Ramos (cell line): ENCODE data around the gene LRFN2.

Experiments used
- in situ Hi-C: fragments of 300-500 bp; cut with MboI; formaldehyde crosslinking; loops from one replicate; pipeline ENCODE4 v1.14.3; 2022; ENCODE audit warnings: low sequenced_read_pairs; ENCODE audit not compliant: unreplicated experiment

LRFN2 gene

DNA sequence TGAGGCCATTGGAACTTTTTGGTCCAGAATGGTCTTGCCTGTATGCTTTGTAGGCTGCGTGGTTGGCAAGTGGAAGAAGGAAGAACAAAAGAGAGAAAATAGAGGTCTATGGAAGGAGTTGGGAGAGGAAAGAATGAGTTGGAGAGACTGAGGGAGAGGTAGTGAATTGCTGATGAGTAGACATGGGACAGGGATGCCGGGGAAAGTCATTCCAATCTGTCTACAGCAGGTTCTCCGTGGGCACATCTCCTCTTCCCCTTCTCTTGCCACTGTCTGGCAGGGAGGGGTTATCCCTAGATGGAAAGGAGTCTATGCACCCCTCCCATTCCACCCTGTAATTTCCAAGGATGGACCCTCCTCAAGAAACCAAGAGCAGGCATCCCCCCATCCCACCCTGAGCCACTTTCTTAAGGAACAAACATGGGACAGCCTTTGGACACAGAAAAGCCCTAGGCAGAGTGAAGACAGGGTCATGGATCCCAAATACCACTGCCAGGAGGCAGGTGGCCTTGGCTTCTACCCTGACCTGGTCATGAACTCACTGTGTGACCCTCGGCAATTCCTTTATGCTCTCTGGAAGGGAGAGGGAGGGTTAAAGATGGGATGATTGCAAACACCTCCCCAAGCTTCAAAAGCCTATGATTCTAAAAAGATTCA lies 196.9 kb downstream of the LRFN2 start:
- in situ Hi-C loops, result no loop called here

GRCh38 chr6:40389254-40389653 lies 197.9 kb downstream of the LRFN2 start:
- in situ Hi-C loops, result no loop called here

GRCh38 chr6:40387871-40388264 lies 199.3 kb downstream of the LRFN2 start:
- in situ Hi-C loops, result no loop called here

DNA sequence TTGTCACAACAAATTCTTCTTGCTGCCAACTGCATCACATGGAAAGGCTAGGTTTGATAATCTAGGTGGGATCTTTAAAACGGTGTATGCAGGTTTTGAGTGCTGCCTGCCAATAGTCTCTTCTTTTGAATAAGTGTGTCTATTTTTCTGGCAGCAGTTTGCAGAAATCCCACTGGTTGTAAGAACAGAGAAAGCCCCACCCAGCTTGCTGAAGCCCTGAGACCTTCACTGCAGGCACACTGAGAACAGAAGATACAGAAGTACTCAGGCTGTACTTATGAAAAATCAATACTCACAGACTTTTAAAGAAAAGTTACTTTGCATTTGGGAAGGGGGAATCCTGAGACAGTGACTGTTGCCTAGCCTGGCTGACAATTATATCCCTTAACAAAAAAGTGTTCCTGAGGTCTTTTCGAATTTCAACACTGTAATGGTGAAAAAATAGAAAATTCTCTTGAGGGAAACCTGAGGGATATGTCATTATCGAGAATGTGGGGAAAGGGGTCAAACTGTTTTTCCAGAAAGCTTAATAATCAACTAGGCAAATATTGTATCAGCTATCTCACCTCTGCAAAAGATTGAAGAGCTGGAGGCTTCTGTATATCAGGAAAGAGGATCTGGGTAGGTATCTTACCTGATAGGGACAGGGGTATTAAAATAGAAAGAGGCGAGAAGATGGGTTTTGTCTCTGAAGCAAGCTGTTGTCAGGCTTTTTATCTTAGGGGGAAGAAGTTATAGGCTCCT lies 199.9 kb downstream of the LRFN2 start:
- in situ Hi-C loops, result no loop called here

DNA sequence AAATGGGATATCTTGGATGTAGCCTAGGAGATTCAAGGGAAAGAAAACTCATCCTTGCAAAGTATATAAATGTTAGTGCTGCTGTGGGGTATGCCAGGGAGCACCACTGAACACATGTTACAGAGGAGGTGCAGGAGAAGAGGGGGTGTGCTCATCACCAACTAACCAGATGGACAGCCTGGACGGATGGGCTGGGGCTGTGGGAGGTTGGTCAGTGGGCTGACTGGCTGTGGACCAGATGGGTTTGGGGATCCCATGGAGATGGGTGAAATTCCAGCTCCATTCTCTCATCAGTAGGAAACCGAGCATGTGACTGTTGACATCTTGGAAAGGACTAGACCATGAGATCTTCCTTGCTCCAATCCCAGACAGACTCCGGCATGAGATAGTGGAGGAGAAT lies 201.0 kb downstream of the LRFN2 start:
- in situ Hi-C loops, result no loop called here

GRCh38 chr6:40383348-40384115 lies 203.6 kb downstream of the LRFN2 start:
- in situ Hi-C loops, result no loop called here

GRCh38 chr6:40380271-40380670 lies 206.9 kb downstream of the LRFN2 start:
- in situ Hi-C loops, result no loop called here

DNA sequence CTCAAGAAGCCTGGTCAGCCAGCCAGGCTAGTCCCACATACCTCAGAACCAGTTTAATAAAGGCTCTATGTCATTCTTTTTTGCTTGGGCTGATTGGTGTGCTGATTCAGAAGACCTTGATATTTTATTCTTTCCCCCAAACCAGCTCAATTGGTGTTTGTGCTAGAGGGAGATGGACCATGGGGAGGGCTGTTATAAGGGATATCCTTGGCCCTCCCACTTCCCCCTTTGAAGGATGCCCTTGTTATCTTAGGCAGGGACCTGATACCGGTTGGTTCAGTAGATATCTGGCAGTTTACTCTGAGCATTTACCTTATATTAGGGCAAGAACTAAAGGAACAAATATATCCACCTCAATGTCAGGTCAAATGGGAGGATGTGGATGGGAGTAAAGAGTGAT lies 207.4 kb downstream of the LRFN2 start:
- in situ Hi-C loops, result no loop called here

DNA sequence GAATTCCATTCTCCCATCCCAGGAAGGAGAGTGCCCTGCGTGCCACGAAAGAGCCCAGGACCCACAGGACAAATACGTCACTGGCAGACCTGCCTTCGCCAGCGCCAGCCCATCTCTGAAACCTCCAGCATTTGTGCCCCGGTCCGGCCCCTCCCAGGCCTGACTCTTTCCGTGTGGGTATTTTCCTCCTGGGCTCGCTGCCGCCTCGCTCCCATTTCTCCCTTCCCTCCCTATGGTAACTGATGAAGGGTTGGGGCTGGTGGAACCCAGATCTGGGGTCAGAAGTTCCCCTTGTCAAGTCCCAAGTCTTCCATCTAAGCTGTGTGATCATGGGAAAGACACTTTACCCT lies 208.5 kb downstream of the LRFN2 start:
- in situ Hi-C loops, result no loop called here

GRCh38 chr6:40378071-40378724 lies 209.0 kb downstream of the LRFN2 start:
- in situ Hi-C loops, result no loop called here

DNA sequence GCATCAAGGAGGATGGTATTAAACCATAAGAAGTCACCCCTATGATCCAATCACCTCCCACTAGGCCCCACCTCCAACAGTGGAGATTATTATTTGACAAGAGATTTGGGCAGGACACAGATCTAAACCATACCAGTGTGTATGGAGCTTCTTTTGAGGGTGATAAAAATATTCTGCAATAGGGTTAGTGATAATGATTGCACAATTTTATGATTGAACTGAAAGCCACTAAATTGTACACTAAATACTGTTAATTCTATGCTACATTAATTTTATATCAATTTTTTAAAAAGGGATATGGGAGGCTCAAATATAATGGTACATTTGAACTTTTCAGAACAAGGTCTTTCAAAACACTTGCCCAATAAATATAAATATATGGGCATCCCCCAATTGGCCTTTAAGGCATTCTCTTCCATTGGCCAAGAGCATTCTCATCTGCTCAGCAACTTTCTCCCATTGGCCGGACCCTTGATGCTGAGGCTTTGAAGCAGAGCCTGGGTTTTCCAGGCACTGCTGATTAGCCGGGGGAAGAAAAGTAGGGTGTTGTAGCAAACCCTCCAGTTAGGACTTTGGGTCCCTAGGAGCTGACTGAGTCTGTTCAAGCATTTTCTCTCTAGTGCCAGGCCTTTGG lies 209.9 kb downstream of the LRFN2 start:
- in situ Hi-C loops, result no loop called here

- in situ Hi-C loops, result no loop called here
Observed at GRCh38 chr6:40376113-40376650, 211.0 kb downstream of the LRFN2 start.

DNA sequence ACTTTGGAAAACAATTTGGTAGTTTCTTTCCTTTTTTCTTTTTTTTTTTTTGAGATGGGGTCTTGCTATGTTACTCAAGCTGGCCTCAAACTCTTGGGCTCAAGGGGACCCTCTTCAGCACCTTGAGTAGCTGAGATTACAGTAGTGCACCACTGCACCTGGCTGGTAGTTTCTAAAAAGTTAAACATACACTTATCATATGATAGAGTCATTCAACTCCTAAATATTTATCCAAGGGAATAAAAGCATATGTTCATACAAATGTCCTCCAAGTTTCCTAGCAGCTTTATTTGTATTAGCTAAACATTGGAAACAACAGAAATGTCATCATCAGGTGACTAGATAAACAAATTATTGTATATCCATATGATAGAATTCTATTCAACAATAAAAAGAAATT lies 213.9 kb downstream of the LRFN2 start:
- in situ Hi-C loops, result no loop called here

DNA sequence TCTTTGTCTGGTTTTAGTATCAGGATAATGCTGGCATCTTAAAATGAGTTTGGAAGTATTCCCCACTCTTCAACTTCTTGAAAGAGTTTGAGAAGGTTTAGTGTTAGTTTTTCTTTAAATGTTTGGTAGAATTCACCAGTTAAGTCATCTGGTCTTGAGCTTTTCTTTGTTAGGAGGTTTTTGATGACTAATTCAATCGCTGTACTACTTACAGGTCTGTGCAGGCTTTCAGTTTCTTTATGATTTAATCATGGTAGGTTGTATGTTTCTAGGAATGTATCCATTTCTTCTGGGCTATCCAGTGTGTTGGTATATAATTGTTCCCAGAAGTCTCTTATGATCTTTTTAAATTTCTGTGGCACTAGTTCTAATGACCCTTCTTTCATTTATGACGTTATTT lies 215.5 kb downstream of the LRFN2 start:
- in situ Hi-C loops, result no loop called here

GRCh38 chr6:40371095-40371494 lies 216.1 kb downstream of the LRFN2 start:
- in situ Hi-C loops, result no loop called here

GRCh38 chr6:40369891-40370290 lies 217.3 kb downstream of the LRFN2 start:
- in situ Hi-C loops, result no loop called here

DNA sequence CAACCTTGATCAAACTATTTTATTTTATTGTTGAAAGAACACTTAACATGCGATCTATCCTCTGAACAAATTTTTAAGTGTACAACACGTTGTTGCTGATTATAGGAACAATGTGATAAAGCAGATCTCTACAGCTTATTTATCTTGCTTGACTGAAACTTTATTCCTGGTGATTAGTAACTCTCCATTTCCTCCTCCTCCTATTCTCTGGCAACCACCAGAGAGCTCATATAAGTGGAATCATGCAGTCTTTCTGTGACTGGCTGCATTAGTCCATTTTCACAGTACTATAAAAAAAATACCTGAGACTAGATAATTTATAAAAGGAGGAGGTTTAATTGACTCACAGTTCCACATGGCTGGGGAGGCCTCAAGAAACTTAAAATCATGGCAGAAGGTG lies 218.1 kb downstream of the LRFN2 start:
- in situ Hi-C loops, result no loop called here

- in situ Hi-C loops, result no loop called here
Observed at GRCh38 chr6:40362859-40363258, 224.3 kb downstream of the LRFN2 start.

GRCh38 chr6:40359808-40360207 lies 227.4 kb downstream of the LRFN2 start:
- in situ Hi-C loops, result no loop called here
